GM21576 (cell line): Measurements from ENCODE around the gene ADAMTS16.

ENCODE experiments used
- ATAC-seq: cut with Tn5 transposase; IDR thresholded peaks from one replicate; pipeline ENCODE4 v1.9.1; 2021; ENCODE audit warnings: mild to moderate bottlenecking, moderate library complexity; ENCODE audit not compliant: unreplicated experiment

The ADAMTS16 gene

DNA sequence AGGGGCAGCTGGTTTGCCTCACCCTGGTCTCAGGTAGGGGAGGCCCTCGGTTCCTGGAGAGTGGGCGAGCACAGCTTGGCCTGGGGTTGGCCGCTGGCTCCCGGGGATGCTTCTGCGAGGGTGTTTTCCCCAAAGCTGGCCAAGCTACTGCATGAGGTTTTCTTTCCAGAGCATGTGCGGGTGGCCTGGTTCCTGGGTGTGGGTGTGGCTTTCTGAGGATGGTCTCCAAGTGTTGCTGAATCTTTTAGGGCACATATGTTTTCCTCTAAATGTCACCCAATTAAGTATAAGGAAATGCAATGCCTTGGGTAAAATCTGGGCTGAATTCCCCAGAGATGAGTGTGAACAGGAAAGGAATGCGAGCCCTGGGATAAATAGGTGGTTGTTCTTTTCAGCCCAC, 166.6 kb downstream of the ADAMTS16 start:
- ATAC-seq = no peak

DNA sequence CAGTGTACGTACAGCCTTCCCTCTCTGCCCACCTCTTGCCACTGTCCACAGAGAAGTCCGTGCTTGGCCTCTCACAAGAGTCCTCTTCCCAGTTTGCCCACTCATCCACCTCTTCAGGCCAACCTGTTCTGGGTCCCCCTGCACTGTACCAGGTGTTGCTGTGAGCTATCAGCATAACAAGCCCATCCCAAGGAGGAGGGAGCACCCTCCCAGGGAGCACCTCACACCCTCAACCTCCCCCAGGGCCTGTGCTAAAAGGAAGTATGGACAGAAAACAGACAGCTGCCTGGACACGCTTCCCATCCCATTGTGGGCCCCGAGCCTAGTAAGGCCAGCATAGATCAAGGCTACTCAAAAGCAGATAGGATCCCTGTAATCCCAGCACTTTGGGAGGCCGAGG, 168.2 kb downstream of the ADAMTS16 start:
- no peak for ATAC-seq

DNA sequence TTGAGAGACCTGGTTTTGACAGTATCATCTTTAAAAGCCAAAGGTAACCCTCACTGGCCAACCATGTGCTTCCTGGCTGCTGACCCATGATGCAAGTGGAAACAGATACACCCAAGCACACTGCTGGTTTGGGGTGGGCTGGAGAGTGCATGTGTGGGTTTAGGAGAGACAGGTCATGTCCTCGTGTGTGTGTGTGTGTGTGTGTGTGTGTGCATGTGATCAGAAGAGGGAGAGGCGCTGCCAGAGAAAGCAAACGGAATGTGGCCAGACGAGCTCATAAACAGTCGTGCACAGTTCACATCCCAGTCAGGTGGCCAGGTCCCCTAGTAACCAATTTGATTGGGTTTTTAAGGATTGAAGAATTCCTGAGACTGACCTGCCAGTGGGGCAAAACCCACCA, 169.5 kb downstream of the ADAMTS16 start:
- ATAC-seq = no peak

DNA sequence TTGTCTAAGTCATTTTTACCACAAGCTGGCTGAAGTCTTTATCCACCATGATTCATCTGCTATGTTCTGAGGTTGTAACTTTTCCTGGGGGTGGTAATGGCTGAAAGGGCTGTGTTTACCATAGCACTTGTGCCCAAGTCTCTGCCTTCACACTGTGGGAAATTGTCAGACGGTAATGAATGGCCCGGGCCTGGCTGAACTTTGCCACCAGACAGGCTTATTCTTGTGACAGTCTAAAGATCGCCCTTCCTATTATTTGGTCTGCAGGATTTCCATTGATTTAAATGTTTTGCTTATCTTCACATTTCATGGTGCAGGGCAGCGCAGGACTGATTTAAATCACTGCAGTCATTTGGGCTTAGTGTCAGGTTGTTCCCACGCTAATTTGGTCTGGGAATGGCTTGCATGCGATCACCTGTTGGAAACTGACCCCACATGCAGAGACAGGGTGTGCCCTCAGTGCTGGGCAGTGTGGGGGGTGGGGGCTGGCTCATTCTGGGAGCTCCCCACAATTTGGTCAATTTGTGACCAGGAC, 173.0 kb downstream of the ADAMTS16 start:
- no peak for ATAC-seq

DNA sequence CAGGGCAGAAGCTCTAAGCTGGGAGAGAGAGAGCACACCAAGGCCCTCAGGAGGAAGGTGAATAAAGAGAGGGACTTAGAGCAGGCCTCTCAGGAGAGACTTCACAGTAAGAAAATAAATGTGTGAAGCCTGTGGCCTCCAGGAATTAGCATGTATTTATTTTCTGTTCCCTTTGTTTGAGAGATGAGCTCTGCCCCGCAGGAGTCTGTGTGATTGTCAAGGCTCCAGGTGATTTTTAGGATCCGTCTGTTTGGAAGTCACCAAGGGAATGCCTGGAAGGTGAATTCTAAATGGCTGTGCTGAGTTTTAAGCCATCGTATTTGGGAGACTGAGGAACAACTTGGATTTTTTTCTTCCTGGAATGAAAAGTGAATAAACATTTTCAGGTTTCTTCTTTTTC, 174.0 kb downstream of the ADAMTS16 start:
- ATAC-seq = no peak

DNA sequence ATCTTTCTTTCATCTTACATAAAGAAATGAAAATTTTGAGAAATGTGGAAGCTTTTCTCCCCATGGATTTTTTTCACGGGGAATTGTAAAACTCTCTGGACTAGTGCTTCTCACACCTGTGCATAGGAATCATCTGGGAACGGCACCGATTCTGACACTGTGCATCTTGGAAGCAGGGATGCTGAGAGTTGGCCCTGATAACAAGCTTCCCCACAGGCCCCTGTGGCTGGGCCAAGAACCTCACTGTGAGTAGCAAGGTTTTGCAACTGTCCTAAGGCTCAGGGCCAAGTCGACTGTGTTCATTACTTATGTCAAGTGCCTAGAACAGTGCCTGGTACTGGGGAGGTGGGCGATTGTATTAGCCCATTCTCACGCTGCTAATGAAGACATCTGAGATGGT, 174.5 kb downstream of the ADAMTS16 start:
- no peak for ATAC-seq

DNA sequence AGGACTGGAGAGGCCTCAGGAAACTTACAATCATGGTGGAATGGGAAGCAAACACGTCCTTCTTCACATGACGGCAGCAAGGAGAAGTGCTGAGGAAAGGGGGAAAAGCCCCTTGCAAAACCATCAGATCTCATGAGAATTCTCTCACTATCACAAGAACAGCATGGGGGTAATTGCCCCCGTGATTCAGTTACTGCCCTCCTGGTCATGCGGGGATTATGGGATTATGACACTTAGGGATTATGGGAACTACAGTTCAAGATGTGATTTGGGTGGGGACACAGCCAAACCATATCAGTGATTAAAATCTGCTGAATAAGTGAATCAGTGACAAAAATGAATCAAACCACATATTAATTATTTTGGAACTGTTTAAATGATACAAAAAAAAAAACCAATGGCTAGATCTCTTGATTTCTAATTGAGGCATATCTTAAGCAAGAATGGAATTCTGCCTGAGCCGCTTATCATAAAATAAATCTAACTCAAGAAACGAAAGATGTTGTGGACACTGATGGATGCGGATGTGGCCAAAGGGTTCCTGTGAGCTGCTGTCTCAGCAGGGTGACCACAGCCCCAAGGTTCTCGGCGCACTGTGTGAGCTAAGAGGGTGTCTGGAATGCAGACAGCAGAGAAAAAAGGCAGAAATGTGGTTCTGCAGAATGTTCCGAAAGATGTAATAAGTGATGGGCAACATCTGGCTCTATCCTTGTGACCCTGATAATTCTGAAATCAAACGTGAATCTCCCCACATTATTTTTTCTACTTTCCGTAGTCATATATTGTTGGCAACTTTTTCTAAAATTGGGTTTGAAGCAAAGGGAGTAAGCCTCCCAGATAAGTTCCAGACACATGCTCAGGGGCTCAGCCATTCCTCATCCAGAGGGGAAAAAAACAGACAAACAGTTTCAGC, 175.2 kb downstream of the ADAMTS16 start:
- no peak for ATAC-seq

DNA sequence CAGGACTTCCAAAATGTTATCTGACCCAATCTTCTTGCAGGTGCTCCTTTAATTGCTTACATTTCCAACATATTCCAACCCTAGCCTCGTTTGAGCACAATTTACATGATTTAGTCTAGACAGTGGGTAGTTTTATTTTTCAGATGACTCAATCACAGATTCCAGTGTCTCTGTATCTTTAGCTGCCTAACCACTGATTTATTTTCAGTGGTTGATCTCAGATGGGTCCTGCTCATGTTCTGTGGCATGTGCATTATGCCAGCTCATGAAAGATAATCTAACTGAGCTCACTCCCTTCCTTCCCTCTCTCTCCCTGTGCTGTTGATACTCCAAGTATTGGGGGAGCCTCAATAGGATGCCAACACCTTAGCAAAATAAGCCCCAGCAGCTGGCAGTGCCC, 176.2 kb downstream of the ADAMTS16 start:
- ATAC-seq = no peak

DNA sequence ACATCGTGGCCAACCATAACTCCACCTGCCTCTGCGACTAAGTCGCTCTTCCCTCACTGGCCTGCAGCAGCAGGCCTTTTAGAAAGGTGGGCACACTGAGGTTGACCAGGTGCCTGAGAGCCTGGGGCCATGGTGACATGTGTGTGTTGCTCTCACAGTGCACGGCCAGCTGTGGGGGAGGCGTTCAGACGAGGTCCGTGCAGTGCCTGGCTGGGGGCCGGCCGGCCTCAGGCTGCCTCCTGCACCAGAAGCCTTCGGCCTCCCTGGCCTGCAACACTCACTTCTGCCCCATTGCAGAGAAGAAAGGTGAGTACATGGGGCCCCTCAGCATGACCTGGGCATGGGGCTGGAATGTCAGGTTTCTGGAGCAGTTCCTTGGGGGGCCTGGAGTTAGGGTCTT, 177.8 kb downstream of the ADAMTS16 start:
- no peak for ATAC-seq

DNA sequence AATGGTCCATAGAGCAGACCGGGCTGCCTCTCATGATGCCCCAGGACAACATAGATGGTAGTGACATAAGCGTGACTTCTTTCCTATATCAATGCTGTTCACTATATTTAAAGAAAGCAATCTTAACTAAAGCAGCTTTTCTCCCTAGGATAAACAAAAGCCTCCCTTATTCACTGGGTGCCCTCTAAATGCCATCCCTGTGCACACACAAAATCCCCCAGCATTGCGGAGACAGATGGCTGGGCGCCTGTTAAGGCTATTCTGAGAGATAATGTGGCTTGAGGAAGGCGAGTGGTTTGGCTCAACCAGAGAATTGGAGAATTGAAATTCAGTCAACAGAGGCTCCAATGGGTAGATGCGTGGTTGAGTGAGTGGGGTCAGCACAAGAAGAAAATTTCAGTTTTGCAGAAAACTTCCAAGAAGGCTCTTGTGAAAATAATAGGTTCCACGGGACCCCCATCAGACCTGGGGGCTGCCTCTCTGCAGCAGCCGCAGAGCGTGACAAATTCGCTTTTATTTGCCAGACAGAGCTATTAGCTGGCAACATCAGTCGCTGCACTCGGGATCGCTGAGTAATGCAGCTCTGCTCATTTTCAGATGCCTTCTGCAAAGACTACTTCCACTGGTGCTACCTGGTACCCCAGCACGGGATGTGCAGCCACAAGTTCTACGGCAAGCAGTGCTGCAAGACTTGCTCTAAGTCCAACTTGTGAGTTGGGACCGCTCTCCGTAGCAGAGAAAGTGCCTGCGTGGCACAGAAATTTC, 178.5 kb downstream of the ADAMTS16 start:
- no peak for ATAC-seq

DNA sequence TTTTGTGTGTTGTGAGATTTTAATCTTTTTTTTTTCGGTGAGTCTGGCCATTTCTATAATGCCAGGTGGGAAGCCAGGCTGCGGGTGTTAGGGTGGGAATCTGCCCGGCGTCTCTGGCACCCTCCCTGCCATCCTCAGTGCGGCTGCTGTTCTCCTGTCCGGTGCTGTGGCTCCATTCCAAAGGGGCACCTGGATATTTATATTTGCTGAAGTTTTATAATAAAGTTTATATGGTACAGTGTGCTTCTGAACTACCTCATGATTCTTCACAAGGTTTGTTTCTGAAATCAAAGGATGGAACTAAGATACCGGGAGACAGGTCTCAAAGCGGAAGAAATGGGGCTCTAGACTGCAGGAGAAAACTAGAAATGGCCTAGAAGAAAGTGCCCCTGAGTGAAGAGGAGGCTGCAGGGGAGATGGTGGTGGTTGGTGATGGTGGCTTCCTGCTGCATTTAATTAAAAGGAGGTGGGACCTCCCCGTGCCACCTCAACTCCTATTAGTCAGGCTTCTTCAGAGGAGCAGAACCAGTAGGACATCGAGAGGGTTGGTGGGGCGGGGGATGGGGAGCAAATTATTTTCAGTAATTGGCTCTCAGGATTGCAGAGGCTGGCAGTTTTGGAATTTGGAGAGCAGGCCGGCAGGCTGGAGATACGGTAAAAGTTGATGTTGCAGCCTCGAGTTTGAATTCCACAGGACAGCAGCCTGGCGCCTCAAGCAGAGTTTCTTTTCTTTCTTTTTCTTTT, 180.1 kb downstream of the ADAMTS16 start:
- no peak for ATAC-seq

DNA sequence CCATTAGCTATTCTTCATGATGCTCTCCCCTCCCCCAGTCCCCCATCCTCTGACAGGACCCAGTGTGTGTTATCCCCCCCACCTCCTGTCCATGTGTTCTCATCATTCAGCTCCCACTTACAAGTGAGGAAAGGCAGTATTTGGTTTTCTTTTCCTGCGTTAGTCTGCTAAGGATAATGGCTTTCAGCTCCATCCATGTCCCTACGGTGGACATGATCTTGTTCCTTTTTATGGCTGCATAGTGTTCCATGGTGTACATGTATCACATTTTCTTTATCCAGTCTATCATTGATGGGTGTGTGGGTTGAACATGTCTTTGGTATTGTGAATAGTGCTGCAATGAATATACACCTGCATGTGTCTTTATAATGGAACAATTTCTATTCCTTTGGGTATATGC, 181.0 kb downstream of the ADAMTS16 start:
- ATAC-seq = no peak

DNA sequence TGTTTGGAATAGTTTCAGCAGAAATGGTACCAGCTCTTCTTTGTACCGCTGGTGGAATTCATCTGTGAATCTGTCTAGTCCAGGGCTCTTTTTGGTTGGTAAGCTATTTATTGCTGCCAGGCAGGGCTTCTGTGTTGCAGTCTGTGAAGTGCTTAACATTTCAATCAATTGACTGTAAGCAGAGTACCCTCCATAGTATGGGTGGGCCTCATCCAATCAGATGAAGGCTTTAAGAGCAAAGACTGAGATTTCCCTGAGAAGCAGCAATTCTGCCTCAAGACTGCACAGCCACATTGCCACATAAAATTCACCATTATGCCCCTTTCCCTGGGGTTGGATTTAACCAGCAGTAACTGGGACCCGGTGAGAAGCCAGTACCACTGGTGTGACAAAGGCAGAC, 183.4 kb downstream of the ADAMTS16 start:
- ATAC-seq = no peak

DNA sequence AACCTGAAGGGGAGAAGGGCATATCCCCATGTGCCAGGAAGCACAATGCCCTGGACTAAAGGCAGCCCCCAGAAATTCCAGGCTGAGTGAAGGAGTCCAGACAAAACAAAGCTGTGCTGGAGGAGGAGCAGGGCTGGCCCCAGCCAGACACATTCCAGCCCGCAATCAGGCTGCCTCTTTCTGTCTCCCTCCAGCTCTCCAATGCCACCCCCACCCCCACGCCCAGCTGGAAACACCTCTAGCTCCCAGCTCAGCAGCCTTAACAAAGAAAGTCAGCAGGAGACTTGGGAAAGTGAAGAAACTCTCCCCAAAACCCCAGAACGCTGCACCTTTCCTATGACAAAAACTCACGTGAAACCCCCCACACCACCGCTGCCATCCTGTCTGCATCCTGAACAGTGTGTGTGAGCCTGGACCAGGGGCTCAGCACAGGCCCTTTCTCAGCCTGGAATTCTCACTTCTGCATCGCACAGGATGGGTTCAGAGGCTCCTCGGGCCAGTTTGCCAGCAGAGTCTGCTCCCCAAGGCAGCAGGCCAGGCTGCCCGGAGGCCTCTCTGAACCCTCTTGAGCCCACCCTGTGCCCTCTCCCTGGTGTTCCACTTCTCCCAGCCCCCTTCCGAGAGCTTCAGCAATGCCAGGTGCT, 186.1 kb downstream of the ADAMTS16 start:
- no peak for ATAC-seq

DNA sequence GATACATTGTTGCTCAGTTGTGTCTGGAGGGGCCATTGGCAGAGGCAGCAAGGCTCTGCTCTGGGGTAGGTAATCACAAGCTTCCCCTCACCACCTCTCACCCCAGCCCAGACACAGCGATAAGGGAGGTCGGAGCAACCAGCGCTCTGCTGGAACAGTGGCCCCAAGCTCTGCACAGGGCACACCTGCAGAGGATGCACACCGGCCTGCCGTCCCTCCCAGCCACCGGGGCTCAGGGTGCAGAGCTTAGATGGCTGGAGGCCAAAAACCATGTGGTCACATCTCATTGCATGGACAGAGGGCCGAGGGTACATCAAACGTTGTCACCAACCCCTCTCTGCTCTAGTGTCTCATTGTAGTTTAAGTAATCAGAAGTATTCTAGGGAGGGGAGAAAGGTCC, 187.0 kb downstream of the ADAMTS16 start:
- no peak for ATAC-seq

DNA sequence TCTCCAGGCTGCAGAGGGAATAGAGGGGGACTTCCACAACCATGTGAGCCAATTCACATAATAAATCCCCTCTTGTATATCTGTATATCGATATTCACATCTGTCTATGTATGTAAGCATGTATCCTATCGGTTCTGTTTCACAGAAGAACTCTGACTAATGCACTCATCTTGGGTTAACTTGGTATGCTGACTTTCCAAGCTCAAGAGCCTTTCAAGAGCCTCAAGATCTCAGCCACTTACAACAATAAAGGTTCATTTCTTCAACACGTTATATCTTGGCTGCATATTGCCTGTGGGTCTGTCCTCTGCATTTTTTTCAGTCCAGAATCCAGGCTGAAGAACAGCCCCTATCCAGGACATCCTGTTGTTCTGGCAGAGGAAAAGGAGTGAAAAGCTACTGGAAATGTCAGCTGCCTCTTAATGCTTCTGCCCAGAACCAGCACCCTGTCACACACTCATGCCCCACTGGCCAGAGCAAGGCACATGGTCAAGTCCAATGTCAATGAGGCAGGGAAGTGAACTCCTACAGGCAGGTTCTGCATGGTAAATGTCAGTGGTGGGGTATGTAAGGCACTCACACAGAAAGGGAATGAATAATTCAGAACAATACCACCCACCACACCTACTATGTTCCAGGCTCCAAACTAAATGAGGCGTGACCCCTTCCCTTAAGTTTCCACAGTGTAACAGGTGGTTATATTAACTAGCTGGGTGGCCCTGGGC, 190.8 kb downstream of the ADAMTS16 start:
- no peak for ATAC-seq

DNA sequence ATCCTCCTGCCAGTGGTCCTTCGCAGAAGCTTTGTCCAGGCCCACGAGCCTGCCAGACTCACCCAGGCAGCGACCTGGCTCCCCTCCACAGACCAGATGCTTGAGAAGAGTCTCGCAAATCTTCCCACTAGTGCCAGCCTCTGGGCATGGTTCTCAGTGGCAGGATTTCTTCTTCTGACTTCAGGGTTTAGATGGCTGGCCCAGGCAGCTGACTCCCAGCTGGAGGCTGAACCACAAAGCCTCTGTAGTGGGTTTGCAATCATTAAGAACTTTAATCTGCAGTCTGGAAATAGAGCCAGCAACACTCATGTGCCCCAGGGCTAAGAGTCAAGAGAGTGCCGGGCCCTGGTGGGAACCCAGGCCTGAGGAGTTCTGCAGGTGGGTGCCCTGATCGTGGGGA, 191.7 kb downstream of the ADAMTS16 start:
- no peak for ATAC-seq

DNA sequence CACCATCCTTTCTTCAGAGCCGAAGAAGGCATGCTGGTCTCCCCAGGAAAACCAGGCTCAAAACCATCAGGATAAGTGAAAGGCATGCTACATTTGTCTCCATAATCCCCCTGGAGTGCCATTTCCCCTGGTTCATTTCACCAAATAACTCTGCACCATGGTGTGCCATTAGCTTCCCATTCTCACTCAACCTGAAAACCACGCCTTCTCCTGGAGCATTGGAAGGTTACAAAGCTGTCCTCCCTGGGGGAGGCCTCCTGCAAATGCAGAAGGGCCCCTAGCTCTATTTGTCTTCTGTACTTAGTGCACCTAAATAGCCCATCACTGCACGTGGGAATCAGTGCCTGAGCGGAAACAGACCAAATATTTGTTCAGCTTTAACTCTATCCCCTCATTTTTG, 192.2 kb downstream of the ADAMTS16 start:
- no peak for ATAC-seq

DNA sequence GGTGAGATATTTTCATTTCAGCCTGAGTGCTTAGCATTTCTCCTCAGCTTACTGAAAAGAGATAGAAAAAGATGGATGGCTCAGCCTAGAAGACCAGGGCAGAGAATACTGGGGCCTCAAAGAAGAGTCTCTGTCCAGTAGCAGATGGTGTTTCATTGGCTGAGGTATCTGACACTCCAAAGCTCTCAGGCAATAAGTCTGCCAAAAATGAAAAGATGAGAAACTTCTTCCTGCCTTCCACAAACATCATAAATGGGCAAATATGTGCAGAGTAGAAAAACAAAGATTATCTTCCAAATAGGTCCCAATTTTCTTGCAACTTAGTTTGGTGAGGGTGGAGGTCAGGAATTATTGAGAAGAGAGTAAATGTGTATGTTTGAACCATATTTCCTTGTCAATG, 195.0 kb downstream of the ADAMTS16 start:
- ATAC-seq = no peak

DNA sequence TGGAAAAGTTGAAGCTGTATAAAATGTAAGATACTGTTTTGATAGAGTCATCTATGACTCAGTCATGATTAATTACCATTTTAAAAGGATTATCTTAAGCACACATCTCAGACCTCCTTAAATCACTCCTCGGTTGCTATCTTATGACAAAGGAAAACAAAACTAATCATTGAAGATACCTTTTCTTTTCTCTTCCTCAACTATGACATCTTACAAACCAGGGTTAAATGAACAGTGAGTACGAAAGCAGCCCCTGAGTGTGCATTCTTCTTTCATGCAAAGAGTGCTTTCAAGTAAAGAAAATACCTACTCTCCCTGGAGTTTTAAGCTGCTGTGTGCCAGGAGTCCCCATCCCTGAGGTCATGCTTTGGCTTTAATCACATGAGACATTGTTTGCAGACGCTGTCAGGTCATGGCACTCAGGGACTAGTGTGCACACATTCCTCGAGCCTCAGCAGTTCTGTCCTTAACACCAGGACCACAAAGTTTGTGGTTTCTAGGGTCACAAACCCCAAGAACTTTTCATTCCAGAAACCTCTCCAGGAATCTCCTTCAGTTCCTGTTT, 195.7 kb downstream of the ADAMTS16 start:
- no peak for ATAC-seq
